ENCODE results near the gene CDIPT.
A peak's percentile ranks its signal among the peaks of the same experiment; 100 is the strongest.

The CDIPT gene

DNA sequence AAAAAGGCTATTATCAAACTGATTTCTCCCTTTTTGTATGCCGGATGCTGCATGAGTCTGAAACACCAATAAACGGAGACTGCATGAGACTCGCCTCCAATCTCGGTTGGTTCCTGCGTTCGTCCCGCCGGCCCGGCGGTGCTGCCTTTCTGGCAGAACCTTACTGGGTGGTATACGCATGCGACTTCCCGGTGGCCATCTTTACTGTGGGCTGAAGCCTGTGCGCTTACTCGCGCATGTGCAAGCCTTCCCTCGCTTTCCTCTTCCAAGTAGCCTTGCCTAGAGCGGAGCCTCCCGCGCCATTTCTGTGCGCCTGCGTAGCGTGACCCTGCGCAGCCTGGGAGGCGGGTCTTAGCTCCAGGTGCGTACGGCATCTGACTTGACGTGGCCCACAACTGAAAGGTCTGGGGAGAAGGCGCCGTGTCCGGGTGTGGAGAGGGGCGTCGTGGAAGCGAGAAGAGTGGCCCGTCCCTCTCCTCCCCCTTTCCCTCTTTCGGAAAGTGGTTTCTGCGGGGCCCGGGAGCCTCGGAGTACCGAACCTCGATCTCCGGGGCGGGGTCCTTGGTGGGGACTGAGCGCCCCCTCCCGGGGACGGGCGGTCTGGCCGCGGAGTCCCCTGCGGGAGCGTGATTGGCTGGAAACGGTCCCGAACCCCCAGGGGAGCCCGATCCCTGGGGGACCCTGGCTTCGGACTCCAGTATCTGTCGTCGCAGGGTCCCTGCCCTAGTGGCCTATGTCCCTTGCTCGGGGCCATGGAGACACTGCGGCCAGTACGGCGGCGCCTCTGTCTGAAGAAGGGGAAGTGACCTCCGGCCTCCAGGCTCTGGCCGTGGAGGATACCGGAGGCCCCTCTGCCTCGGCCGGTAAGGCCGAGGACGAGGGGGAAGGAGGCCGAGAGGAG is 47.0 kb downstream of the CDIPT start, which contains the start of gene PAGR1:
TSS of gene PAGR1 (plus strand) at position 360 of the 901 bp plus-strand sequence. CDS start at position 734, 374 bp downstream.
- DNase-seq (ENCODE audit: low read depth, low spot score): peak; percentile 100
- peak within 1 kb of the TSS; percentile 86 for H3K4me3 ChIP-seq (ENCODE audit: low read length)

DNA sequence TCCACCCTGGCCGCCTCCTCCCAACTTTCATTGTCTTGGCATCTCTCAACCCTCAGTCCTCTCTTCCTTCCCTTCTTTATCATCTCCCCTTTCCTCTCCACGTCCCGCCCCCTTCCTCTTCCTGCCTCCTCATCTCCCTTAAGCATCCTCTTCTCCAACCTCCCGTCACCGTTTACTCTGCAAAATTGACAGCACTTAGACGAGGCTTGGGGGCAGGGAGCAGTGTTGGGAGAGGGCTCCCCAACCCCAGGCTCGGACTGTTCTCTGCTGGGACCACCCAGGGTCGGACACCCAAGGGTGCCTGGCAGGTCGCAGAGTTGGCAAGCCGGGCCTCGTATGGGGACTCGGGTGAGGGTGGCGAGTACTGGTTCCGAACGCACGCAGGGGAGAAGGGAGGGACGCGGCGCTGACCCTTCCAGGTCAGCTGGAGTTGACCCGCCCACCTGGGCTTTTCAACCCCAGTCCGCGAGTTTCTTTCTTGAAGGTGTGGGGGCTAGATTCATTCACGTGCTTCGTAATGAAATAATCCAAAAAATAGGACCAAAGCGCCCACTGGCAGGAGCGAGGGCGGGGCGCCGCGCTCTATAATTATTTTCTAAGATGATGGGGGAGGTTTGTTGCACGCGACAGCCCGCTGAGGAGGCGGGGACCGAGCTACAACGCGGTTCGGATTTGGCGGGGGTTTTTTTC is 47.8 kb downstream of the CDIPT start:
- DNase-seq (ENCODE audit: low read depth, low spot score): peak; percentile 45
- H3K4me3 ChIP-seq (ENCODE audit: low read length): peak overlapping the region; percentile 86

DNA sequence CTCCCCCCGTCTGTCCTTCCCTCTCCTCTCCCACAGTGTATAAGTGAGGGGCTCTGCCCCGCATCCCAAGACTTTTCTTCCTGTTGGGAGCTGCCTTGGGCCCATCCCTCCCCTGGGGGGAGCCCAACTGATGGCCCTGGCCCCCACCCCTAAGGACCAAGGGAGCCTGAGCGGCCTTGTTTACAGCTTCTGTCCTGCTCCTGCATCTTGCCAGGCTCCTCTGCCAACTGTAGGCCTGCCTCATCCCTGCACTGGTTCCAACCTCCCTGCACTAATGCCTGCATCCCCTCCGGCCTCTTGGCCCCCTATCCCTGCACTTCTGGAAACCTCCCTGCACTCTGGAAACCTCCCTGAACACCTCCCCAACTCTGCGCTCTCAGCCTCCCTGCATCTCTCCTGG is 48.4 kb downstream of the CDIPT start:
- peak overlapping the region; percentile 86 for H3K4me3 ChIP-seq (ENCODE audit: low read length)
- DNase-seq (ENCODE audit: low read depth, low spot score): no peak

DNA sequence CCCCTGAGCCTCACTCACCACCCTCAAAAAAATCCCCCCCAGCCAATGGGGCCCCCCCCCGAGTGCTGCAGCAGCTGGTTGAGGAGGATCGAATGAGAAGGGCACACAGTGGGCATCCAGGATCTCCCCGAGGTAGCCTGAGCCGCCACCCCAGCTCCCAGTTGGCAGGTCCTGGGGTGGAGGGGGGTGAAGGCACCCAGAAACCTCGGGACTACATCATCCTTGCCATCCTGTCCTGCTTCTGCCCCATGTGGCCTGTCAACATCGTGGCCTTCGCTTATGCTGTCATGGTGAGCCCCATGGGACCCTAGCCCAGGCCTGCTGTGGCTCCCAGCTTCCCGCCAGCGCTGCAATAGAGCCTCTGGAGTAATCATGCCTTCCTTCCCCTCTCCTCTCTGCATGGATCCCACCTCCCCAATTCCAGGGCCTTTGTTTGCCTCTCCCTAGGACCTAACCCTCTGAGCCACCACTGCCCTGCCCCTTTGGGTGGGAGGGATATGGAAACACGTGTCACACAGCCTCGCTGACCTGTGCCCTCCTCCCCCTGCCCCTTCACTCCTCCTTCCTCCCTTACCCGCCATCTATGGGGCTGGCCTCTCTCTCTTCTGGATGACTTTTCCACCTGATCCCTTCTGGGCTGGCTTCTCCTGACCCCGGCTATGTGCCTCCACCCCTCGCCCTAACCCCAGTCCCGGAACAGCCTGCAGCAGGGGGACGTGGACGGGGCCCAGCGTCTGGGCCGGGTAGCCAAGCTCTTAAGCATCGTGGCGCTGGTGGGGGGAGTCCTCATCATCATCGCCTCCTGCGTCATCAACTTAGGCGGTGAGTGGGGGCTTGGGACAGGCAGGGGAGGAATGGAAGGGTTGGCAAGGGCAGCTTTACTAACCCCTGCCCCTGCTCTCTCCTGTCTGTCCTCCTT is 49.1 kb downstream of the CDIPT start:
- no peak overlapping the region for H3K4me3 ChIP-seq (ENCODE audit: low read length)
- no peak for DNase-seq (ENCODE audit: low read depth, low spot score)

DNA sequence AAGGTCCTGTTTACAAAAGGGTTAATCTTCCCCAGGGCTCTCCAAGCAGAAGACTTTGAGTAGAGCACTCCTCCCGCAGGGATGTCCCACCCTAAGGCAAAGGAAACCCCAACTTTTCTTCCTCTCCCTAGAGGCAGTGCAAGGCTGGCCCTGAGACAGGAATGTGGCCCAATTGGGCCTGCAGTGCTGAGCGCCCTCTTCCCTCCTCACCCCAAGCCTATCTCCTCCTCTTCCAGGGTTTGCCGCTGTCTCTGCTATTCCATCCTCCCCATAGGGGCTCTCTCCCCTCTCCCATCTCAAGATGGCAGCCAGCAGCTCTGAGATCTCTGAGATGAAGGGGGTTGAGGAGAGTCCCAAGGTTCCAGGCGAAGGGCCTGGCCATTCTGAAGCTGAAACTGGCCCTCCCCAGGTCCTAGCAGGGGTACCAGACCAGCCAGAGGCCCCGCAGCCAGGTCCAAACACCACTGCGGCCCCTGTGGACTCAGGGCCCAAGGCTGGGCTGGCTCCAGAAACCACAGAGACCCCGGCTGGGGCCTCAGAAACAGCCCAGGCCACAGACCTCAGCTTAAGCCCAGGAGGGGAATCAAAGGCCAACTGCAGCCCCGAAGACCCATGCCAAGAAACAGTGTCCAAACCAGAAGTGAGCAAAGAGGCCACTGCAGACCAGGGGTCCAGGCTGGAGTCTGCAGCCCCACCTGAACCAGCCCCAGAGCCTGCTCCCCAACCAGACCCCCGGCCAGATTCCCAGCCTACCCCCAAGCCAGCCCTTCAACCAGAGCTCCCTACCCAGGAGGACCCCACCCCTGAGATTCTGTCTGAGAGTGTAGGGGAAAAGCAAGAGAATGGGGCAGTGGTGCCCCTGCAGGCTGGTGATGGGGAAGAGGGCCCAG is 50.0 kb downstream of the CDIPT start:
- no peak for DNase-seq (ENCODE audit: low read depth, low spot score)
- no peak overlapping the region for H3K4me3 ChIP-seq (ENCODE audit: low read length)

DNA sequence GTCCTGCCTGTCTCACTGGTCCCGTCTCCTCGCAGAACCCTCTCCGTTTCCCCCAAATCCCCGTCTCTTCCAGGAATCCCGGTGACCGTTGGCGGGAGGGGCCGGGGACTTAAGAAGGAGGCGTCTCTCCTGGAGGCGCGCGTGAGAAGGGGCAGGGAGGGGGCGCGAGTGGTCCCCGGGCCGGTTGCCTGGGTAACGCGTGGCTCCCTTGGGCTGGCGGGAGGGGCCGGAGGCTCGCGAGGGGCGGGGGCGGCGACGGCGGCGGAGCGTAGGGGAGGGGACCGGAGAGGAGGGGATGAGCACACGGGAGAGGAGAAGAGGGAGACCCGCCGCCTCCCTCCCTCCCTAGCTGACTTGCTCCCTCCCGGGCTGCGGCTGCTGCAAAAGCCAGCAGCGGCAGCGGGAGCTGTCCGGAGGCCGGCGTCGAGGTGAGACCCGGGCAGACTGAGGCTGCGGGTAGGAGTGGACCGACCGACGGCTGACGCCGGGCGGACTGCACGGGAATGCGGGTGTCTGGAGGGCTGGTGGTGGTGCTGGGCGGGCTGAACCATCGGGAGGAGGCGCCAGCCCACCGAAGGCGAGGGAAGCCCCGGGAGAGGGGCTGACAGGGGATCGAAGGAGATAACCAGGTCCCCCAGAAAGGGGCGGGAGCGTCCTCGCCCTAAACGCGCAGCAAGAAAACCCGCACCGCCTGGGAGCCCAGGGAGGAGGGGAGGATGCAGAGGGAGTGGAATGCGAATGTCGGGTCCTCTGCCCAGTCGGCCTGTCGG is 50.9 kb downstream of the CDIPT start, which contains the start of gene PRRT2:
TSS of gene PRRT2 (plus strand) at position 298 of the 770 bp plus-strand sequence. CDS start 862 bp downstream, outside the sequence.
- DNase-seq (ENCODE audit: low read depth, low spot score): no peak
- H3K4me3 ChIP-seq (ENCODE audit: low read length): no peak within 1 kb of the TSS

DNA sequence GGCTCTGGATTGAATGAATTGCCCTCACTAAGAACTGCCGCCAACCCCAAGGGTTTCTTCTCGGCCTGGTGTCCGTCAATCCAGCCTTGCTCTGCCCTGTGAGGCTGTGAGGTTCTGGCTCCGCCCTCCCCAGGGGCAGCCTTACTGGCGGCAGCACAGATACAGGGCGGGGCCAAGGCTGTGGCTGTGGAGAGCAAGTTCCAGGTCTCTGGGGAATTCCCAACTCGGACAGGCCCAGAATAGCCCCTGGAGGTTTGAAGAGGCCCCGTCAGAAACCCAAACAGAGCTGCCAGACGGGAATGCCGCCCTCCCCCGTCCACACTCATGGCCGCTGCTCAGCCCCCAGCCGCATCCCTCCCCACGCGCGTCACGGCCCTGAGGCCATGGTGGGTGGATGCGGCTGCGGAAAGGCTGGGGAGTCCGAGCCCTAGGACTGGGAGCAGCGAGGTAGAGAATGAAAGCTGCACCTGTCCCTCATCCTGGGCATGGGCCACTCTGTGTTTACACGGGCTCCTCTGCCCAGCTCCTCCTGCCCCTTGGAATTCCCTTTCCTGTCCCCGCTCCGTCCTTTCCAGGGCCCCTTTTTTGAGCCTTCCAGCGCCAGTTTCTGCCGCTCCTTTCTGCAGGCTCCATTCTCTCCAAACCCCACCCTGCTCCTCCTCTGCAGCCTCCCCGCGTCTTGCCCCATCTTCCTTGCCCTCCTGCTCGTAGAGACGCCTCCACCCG is 51.7 kb downstream of the CDIPT start:
- no peak overlapping the region for H3K4me3 ChIP-seq (ENCODE audit: low read length)
- no peak for DNase-seq (ENCODE audit: low read depth, low spot score)

DNA sequence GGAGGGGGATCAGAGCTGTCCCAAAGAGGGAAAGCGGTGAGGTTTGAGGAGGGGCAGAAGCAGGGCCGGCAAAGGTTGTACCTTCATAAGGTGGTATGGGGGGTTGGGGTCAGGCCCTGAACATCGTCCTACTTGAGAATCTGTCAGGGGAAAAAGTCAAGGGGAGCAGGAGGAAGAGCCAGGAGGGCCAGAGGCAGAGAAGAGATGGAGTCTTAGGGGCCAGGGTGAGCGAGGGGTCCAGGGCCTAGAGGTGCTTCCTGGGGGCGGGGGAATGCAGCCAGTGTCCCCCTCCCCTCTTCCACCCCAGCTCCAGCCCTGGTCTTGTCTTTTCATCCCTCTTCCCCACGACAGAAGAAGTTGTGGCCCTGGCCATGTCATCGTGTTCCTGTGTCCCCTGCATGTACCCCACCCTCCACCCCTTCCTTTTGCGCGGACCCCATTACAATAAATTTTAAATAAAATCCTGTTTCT is 52.3 kb downstream of the CDIPT start:
- peak overlapping the region; percentile 91; the same call in 1 of the 2 replicates for H3K4me3 ChIP-seq (ENCODE audit: low read length)
- no peak for DNase-seq (ENCODE audit: low read depth, low spot score)

DNA sequence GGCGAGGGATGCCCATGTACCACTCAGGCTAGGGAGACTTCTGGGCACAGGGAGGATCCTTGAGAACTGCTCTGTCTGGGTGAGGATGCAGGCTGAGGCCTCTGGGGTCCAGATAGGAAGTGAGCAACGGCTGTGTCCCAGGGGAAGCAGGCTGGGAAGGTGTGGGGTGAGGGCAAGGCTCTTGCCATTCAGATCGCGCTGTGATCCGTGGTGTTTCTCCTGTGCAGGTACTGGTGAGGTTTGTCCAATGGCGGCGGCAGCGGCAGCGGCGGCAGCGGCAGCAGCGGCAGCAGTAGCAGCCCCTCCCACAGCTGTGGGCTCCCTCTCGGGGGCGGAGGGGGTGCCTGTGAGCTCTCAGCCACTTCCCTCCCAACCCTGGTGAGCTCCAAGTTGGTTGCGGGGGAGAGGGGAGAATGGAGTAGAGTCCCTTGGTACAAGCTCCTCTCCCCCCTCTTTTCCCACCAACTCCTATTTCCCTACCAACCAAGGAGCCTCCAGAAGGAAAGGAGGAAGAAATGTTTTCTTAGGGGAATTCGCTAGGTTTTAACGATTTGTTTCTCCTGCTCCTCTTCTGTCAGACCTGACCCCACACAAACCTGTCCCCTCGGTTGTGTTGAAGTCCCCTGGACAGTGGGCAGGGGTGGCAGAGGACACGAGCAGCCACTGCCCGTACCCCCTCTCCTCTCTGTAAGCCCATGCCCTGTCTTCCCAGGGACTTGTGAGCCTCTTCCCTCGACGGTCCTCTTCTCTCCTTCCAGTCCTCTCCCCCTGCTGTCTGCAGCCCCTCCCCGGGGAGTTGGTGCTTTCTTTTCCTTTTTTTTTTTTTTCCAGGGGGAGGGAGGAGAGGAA is 53.0 kb downstream of the CDIPT start:
- peak overlapping the region; percentile 91 for H3K4me3 ChIP-seq (ENCODE audit: low read length)
- DNase-seq (ENCODE audit: low read depth, low spot score): peak; percentile 44

DNA sequence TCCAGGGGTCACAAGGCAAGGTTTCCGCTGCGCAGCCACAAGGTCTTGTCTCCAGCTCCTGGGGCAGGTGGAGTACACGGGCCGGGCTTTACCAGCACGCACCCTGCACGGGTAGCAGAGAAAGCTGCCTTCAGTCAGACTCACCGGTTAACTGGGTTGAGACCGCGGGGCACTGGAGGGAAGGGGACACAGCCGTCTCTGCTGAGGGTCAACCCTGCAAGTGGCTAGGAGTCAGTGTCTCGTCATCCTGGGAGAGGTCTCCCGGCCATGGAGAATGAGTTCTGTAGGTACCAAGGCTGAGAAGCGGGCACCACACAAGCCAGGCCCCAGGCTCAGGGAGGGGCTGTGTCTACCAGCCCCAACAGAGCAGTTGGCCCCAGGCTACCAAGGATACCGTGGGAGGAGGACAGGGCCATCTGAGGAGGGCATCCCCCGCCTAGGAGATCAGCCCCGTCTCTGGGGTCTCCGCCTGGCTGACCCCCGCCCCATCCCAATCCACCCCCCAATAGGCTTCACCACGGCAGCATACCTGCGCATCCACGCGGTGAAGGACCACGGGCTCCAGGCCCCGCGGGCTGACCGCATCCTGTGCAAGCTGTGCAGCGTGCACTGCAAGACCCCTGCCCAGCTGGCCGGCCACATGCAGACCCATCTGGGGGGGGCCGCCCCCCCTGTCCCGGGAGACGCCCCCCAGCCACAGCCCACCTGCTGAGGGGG is 53.8 kb downstream of the CDIPT start:
- DNase-seq (ENCODE audit: low read depth, low spot score): no peak
- H3K4me3 ChIP-seq (ENCODE audit: low read length): peak overlapping the region; percentile 91
